ENCODE data around the gene MPV17.
"Not testable (repeated sequence)": the region's sequence is repeated elsewhere in the genome, so short reads cannot be mapped to it uniquely, and the experiment has no call there.

The MPV17 gene

GRCh38 chr2:27353386-27353761, 30.5 kb upstream of the MPV17 start:
- not testable (repeated sequence) for DNase-seq; ATAC-seq (replicated peaks); H3K27me3 Mint-ChIP-seq; H3K4me3 Mint-ChIP-seq; H3K9me3 Mint-ChIP-seq
- H3K36me3 Mint-ChIP-seq (ENCODE audit: insufficient read depth), result peaks cover 23% of the 10 kb centered on the region
- peaks cover 29 to 55% of the 10 kb centered on the region in 2 donors for H3K4me1 Mint-ChIP-seq (ENCODE audit: low read depth in 2 of 2)
- peak overlapping the region in 1 of 2 donors; percentile 26 for H3K27ac Mint-ChIP-seq

GRCh38 chr2:27351802-27352598, 29.1 kb upstream of the MPV17 start:
- Mint-ChIP-seq H3K4me1 (ENCODE audit: low read depth in 2 of 2) (peaks cover 31 to 52% of the 10 kb centered on the region in 2 donors), H3K4me3 (no peak overlapping the region), H3K36me3 (ENCODE audit: insufficient read depth) (peaks cover 20% of the 10 kb centered on the region), H3K27ac (peak overlapping the region; percentile 4 to 52), H3K9me3 (no peaks in the 10 kb centered on the region), H3K27me3 (no peaks in the 10 kb centered on the region)
- ATAC-seq (replicated peaks), result no peak
- no peak for DNase-seq

GRCh38 chr2:27350106-27350693, 27.3 kb upstream of the MPV17 start:
- no peak overlapping the region for H3K4me3 Mint-ChIP-seq
- peaks cover 31 to 45% of the 10 kb centered on the region in 2 donors for H3K4me1 Mint-ChIP-seq (ENCODE audit: low read depth in 2 of 2)
- no peak overlapping the region for H3K27ac Mint-ChIP-seq
- H3K9me3 Mint-ChIP-seq, result no peaks in the 10 kb centered on the region
- ATAC-seq (replicated peaks) (no peak), DNase-seq (no peak)
- peaks cover 8% of the 10 kb centered on the region for H3K36me3 Mint-ChIP-seq (ENCODE audit: insufficient read depth)
- no peaks in the 10 kb centered on the region for H3K27me3 Mint-ChIP-seq

- H3K36me3 Mint-ChIP-seq (ENCODE audit: insufficient read depth), result peaks cover 18% of the 10 kb centered on the region
- H3K27ac Mint-ChIP-seq, result no peak overlapping the region
- no peaks in the 10 kb centered on the region for H3K27me3 Mint-ChIP-seq
- no peaks in the 10 kb centered on the region for H3K9me3 Mint-ChIP-seq
- no peak for DNase-seq
- H3K4me3 Mint-ChIP-seq, result no peak overlapping the region
- no peak for ATAC-seq (replicated peaks)
- H3K4me1 Mint-ChIP-seq (ENCODE audit: low read depth in 2 of 2), result peaks cover 25 to 37% of the 10 kb centered on the region in 2 donors
These were observed 24.7 kb upstream of the MPV17 start for GRCh38 chr2:27347641-27348040.

GRCh38 chr2:27336173-27336572, 13.3 kb upstream of the MPV17 start:
- H3K9me3 Mint-ChIP-seq, result no peaks in the 10 kb centered on the region
- no peaks in the 10 kb centered on the region for H3K27me3 Mint-ChIP-seq
- ATAC-seq (replicated peaks) (no peak), DNase-seq (no peak)
- no peaks in the 10 kb centered on the region for H3K4me1 Mint-ChIP-seq (ENCODE audit: low read depth in 2 of 2)
- peaks cover 47% of the 10 kb centered on the region for H3K36me3 Mint-ChIP-seq (ENCODE audit: insufficient read depth)
- no peak overlapping the region for H3K4me3 Mint-ChIP-seq
- H3K27ac Mint-ChIP-seq, result peak overlapping the region in 1 of 2 donors; percentile 55

- no peak for ATAC-seq (replicated peaks)
- H3K4me3 Mint-ChIP-seq, result no peak overlapping the region
- DNase-seq, result no peak
- no peaks in the 10 kb centered on the region for H3K4me1 Mint-ChIP-seq (ENCODE audit: low read depth in 2 of 2)
- H3K36me3 Mint-ChIP-seq (ENCODE audit: insufficient read depth), result peaks cover 41% of the 10 kb centered on the region
- H3K27me3 Mint-ChIP-seq, result no peaks in the 10 kb centered on the region
- no peaks in the 10 kb centered on the region for H3K9me3 Mint-ChIP-seq
- peak overlapping the region in 1 of 2 donors; percentile 12 for H3K27ac Mint-ChIP-seq
These were observed 12.4 kb upstream of the MPV17 start for GRCh38 chr2:27335311-27335710.

GRCh38 chr2:27324720-27325119, 1.8 kb upstream of the MPV17 start:
- no peaks in the 10 kb centered on the region for H3K27me3 Mint-ChIP-seq
- peak overlapping the region in 1 of 2 donors; percentile 99 for H3K27ac Mint-ChIP-seq
- peak overlapping the region in 1 of 2 donors; percentile 17 for H3K4me3 Mint-ChIP-seq
- ATAC-seq (replicated peaks), result no peak
- H3K9me3 Mint-ChIP-seq, result no peaks in the 10 kb centered on the region
- no peak for DNase-seq
- H3K4me1 Mint-ChIP-seq (ENCODE audit: low read depth in 2 of 2), result peaks cover 17 to 18% of the 10 kb centered on the region in 2 donors
- peaks cover 32% of the 10 kb centered on the region for H3K36me3 Mint-ChIP-seq (ENCODE audit: insufficient read depth)

- Mint-ChIP-seq H3K27me3 (no peaks in the 10 kb centered on the region), H3K27ac (peak overlapping the region; percentile 99 to 100), H3K36me3 (ENCODE audit: insufficient read depth) (peaks cover 28% of the 10 kb centered on the region), H3K4me3 (peak overlapping the region; percentile 98 to 99), H3K4me1 (ENCODE audit: low read depth in 2 of 2) (peaks cover 17 to 18% of the 10 kb centered on the region in 2 donors), H3K9me3 (no peaks in the 10 kb centered on the region)
- DNase-seq, result no peak
- ATAC-seq (replicated peaks), result peak; percentile 2
These were observed 844 bp upstream of the MPV17 start for GRCh38 chr2:27323596-27324285.

GRCh38 chr2:27322301-27322765, 564 bp downstream of the MPV17 start:
- peak in 1 of 3 experiments; percentile 8 for DNase-seq
- Mint-ChIP-seq H3K4me1 (ENCODE audit: low read depth in 2 of 2) (peaks cover 17 to 18% of the 10 kb centered on the region in 2 donors), H3K36me3 (ENCODE audit: insufficient read depth) (peaks cover 21% of the 10 kb centered on the region), H3K27ac (peak overlapping the region; percentile 99 to 100), H3K9me3 (no peaks in the 10 kb centered on the region), H3K4me3 (peak overlapping the region; percentile 98 to 99), H3K27me3 (no peaks in the 10 kb centered on the region)
- peak; percentile 18 for ATAC-seq (replicated peaks)

- no peak for DNase-seq
- Mint-ChIP-seq H3K36me3 (ENCODE audit: insufficient read depth) (peaks cover 9% of the 10 kb centered on the region), H3K4me3 (no peak overlapping the region), H3K27ac (peak overlapping the region in 1 of 2 donors; percentile 99), H3K4me1 (ENCODE audit: low read depth in 2 of 2) (peaks cover 17 to 18% of the 10 kb centered on the region in 2 donors), H3K9me3 (no peaks in the 10 kb centered on the region), H3K27me3 (no peaks in the 10 kb centered on the region)
- no peak for ATAC-seq (replicated peaks)
These were observed 1.8 kb downstream of the MPV17 start for GRCh38 chr2:27320958-27321543.

- DNase-seq; H3K27me3 Mint-ChIP-seq; H3K27ac Mint-ChIP-seq; H3K36me3 Mint-ChIP-seq (ENCODE audit: insufficient read depth); H3K4me3 Mint-ChIP-seq; H3K9me3 Mint-ChIP-seq; ATAC-seq (replicated peaks): not testable (repeated sequence)
- H3K4me1 Mint-ChIP-seq (ENCODE audit: low read depth in 2 of 2), result peaks cover 17 to 18% of the 10 kb centered on the region in 2 donors
These were observed 3.1 kb downstream of the MPV17 start for GRCh38 chr2:27319839-27320238.

GRCh38 chr2:27316655-27317412, 6.1 kb downstream of the MPV17 start:
- Mint-ChIP-seq H3K27ac (no peak overlapping the region), H3K4me1 (ENCODE audit: low read depth in 2 of 2) (peaks cover 5 to 6% of the 10 kb centered on the region in 2 donors), H3K36me3 (ENCODE audit: insufficient read depth) (peaks cover 4% of the 10 kb centered on the region), H3K27me3 (no peaks in the 10 kb centered on the region), H3K9me3 (no peaks in the 10 kb centered on the region), H3K4me3 (no peak overlapping the region)
- no peak for DNase-seq
- no peak for ATAC-seq (replicated peaks)

GRCh38 chr2:27315122-27315521, 7.8 kb downstream of the MPV17 start:
- Mint-ChIP-seq H3K36me3 (ENCODE audit: insufficient read depth) (peaks cover 4% of the 10 kb centered on the region), H3K27me3 (no peaks in the 10 kb centered on the region), H3K4me1 (ENCODE audit: low read depth in 2 of 2) (no peaks in the 10 kb centered on the region), H3K9me3 (no peaks in the 10 kb centered on the region), H3K4me3 (no peak overlapping the region), H3K27ac (no peak overlapping the region)
- DNase-seq, result no peak
- no peak for ATAC-seq (replicated peaks)

Measured in effector memory CD8-positive, alpha-beta T cell (primary cell).